Testis (tissue), 3 donors: ENCODE measurements around the gene LRRC3. TPM values are rescaled to one million over a fixed set of nuclear protein-coding genes. Genes with fewer than 3 reads are reported as not detected.
A peak's percentile ranks its signal among the peaks of the same experiment; 100 is the strongest.

Experiments used
- DNase-seq: peaks from one replicate; pipeline ENCODE4 v3.0.0-alpha.2; 2019
- H3K27ac ChIP-seq, 2 donors: fragments of 200-600 bp; sonication (generic); one replicate each; pipeline ENCODE4 v1.5.1; 2019
- H3K27me3 ChIP-seq: fragments of 200-600 bp; sonication (generic); one replicate; pipeline ENCODE4 v1.5.1; 2019
- H3K36me3 ChIP-seq: fragments of 200-600 bp; sonication (generic); one replicate; pipeline ENCODE4 v1.5.1; 2017; ENCODE audit warnings: low read depth; ENCODE audit errors: missing control alignments
- H3K4me1 ChIP-seq: fragments of 200-600 bp; sonication (generic); one replicate; pipeline ENCODE4 v1.5.1; 2019
- H3K4me3 ChIP-seq, 2 donors: fragments of 200-600 bp; sonication (generic); one replicate each; pipeline ENCODE4 v1.5.1; 2017 to 2019
- H3K9me3 ChIP-seq: fragments of 200-600 bp; sonication (generic); one replicate; pipeline ENCODE4 v1.5.1; 2017
- POLR2A ChIP-seq: fragments of 450-650 bp; IDR thresholded peaks from one replicate; pipeline ENCODE4 v1.6.1; 2017; ENCODE audit warnings: antibody characterized with exemption, mild to moderate bottlenecking, moderate library complexity
- whole genome bisulfite sequencing, 2 donors: methylation state at CpG; one replicate each; pipeline ENCODE4 v1.1.5; 2018; 5-methylcytosine and 5-hydroxymethylcytosine counted together
- intact Hi-C: fragments of 100-400 bp; cut with DNase I; formaldehyde crosslinking; loops from one replicate; pipeline ENCODE4 v1.15.1; 2023; ENCODE audit warnings: low total_unique reads
- polyA plus RNA-seq: library from polyadenylated mRNA; stranded (reverse); fragments of 350-450 nt; fragmentation: Illumina TruSeq; extraction: RNeasy Lipid Tissue Mini Kit (QIAGEN cat#74804); gene quantifications from one replicate; pipeline ENCODE4 v1.2.3, GENCODE V29; 2014; ENCODE audit warnings: low read depth, low replicate concordance; ENCODE audit not compliant: insufficient read depth
- total RNA-seq, 2 donors: library from RNA; depleted of rRNA; stranded (reverse); fragments of >200 nt; gene quantifications; one replicate each; pipeline ENCODE4 v1.2.3, GENCODE V29; 2016
- TF ChIP-seq, protein P1 (sequence below), 3 experiments: fragments of 450-650 bp in 2 of 3; fragments of 200-600 bp in 1 of 3; sonication (generic) in 1 of 3; IDR thresholded peaks; one replicate each; pipeline ENCODE4 v1.5.1; 2016 to 2019; ENCODE audit warnings: antibody characterized with exemption in 3 of 3, mild to moderate bottlenecking in 2 of 3, moderate library complexity in 1 of 3

The LRRC3 gene
- total and polyA plus RNA-seq, 3 donors from 2014 or later, result 4.9 to 11.8 (median 8.3) TPM

DNA sequence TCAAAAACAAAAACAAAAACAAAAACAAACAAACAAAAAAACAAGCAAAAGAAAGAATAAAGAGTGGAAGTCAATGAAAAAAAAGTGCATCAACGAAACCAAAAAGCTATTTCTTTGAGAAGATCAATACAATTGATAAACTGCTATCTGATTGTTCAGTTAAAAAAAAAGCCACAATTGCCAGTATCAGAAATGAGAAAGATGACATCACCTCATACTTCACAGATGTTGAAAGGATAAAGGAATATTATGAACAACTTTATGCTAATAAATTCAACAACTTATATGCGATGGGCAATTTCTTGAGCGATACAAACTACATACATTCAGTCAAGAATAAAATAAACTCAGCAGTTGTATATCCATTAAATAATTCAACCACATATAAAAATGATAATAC is 2.2 kb upstream of the LRRC3 start:
- DNase-seq, result no peak
- H3K36me3 ChIP-seq, result no peaks in the 10 kb centered on the region
- no peaks in the 10 kb centered on the region for H3K9me3 ChIP-seq
- TF ChIP-seq, protein P1, sequence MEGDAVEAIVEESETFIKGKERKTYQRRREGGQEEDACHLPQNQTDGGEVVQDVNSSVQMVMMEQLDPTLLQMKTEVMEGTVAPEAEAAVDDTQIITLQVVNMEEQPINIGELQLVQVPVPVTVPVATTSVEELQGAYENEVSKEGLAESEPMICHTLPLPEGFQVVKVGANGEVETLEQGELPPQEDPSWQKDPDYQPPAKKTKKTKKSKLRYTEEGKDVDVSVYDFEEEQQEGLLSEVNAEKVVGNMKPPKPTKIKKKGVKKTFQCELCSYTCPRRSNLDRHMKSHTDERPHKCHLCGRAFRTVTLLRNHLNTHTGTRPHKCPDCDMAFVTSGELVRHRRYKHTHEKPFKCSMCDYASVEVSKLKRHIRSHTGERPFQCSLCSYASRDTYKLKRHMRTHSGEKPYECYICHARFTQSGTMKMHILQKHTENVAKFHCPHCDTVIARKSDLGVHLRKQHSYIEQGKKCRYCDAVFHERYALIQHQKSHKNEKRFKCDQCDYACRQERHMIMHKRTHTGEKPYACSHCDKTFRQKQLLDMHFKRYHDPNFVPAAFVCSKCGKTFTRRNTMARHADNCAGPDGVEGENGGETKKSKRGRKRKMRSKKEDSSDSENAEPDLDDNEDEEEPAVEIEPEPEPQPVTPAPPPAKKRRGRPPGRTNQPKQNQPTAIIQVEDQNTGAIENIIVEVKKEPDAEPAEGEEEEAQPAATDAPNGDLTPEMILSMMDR (IDR thresholded peaks at IDR 0.05), result no peak
- TF ChIP-seq POLR2A, result no peak
- H3K4me3 ChIP-seq, result no peak overlapping the region
- H3K4me1 ChIP-seq, result peaks cover 4% of the 10 kb centered on the region
- 96 to 98% methylated on average over 3 of the region's 3 CpGs for WGBS, 2 donors
- no peaks in the 10 kb centered on the region for H3K27me3 ChIP-seq
- H3K27ac ChIP-seq, result no peak overlapping the region
- intact Hi-C loops, result no loop called here

DNA sequence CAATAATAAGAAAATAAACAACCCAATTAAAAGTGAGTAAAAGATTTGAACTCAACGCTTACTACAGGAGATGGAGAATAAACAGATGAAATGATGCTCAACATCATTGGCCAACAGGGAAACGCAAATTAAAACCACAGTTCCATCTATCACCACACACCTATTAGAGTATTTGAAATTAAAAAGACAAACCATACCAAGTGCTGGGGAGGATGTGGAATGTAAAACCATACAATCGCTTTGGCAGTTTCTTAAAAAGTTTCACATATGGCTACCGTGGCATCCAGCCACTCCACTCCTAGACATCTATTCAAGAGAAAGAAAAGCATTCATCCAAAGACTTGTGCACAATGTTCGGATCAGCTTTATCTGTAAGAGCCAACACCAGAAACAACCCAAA is 1.3 kb upstream of the LRRC3 start:
- Histone ChIP-seq H3K36me3 (no peaks in the 10 kb centered on the region), H3K27ac (no peak overlapping the region), H3K27me3 (no peaks in the 10 kb centered on the region), H3K4me1 (peaks cover 4% of the 10 kb centered on the region), H3K4me3 (no peak overlapping the region), H3K9me3 (no peaks in the 10 kb centered on the region)
- 75 to 78% methylated on average over 5 of the region's 5 CpGs for WGBS, 2 donors
- TF ChIP-seq POLR2A, result no peak
- TF ChIP-seq, protein P1 (IDR thresholded peaks at IDR 0.05), result no peak
- intact Hi-C loops, result no loop called here
- DNase-seq, result no peak

DNA sequence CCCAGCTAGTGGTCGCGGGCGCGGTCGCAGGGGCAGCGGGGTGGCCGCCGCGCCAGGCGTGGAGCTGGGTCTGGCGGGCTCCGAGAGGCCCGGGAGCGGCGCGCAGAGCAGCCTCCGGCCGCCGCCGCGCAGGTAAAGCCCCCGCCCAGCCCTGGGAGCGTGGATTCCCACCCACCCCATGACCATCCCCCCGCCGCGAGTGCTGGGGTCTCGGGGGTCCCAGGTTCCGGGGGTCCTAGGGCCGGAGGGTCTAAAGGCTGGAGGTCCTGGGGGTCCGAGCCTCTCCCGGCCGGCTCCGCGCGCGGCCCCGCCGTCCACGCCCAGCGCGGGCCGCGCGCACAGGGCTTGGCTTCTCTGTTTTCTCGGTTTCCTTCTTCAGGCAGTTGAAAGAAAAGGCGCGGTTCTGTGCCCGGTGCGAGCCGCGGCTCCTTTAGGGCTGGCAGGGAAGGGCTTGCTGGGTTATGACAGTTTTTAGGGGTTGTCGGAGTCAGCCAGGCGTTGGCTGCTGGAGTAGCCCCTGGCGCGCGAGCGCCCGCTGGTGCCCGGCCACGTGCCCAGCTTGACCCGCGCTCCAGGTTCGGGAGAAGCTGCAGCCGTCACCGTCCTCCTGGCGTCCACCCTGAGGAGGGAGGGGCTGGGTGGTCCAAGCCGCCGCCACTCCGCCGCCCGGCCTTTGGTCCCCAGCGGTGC is 359 bp downstream of the LRRC3 start:
- peak overlapping the region; percentile 69 to 72 for H3K4me3 ChIP-seq
- no peaks in the 10 kb centered on the region for H3K9me3 ChIP-seq
- 0 to 2% methylated on average over 7 to 59 of the region's 72 CpGs for WGBS, 2 donors
- no peaks in the 10 kb centered on the region for H3K27me3 ChIP-seq
- peak overlapping the region in 1 of 2 donors; percentile 45 for H3K27ac ChIP-seq
- H3K4me1 ChIP-seq, result peaks cover 4% of the 10 kb centered on the region
- peak; percentile 57 for DNase-seq
- H3K36me3 ChIP-seq, result no peaks in the 10 kb centered on the region
- TF ChIP-seq, protein P1 (IDR thresholded peaks at IDR 0.05), result no peak
- TF ChIP-seq POLR2A, result no peak
- intact Hi-C loops, result no loop called here

DNA sequence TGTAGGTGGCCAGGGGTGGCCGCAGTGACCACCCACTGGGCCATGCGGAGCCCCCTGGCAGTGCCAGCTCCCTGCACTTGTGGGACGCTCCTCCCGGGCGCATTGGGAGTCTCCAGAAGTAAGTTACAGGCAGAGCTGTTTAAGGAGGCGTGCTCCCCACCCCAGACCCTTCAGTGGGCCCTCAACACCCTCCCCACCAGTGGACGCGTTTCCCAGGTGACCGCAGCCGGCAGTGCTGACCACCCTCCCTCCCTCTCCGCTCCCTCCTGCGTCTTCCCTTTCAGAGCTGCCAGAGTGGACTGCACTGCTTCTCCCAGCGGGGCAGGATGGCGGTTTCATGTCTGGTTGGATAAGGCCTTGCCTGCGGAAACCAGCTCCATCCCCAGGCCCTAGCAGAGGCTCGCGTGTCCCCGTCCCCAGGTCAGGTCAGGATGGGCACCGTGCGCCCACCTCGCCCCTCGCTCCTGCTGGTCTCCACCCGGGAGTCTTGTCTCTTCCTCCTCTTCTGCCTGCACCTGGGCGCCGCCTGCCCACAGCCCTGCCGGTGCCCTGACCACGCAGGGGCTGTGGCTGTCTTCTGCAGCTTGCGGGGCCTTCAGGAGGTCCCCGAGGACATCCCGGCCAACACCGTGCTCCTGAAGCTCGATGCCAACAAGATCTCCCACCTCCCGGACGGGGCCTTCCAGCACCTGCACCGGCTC is 1.1 kb downstream of the LRRC3 start:
- Histone ChIP-seq H3K27ac (no peak overlapping the region), H3K36me3 (no peaks in the 10 kb centered on the region), H3K4me3 (peak overlapping the region; percentile 69 to 72), H3K27me3 (no peaks in the 10 kb centered on the region), H3K9me3 (no peaks in the 10 kb centered on the region), H3K4me1 (peaks cover 4% of the 10 kb centered on the region)
- peak; percentile 22 for DNase-seq
- intact Hi-C loops, result no loop called here
- WGBS, 2 donors, result 66 to 70% methylated on average over 19 to 35 of the region's 35 CpGs
- no peak for TF ChIP-seq POLR2A
- TF ChIP-seq, protein P1 (IDR thresholded peaks at IDR 0.05), result no peak
